H1 (cell line): ENCODE data around the gene NCOA6. TPM values are rescaled to one million over a fixed set of nuclear protein-coding genes. Genes with fewer than 3 reads are reported as not detected.

ENCODE experiments used
- CTCF ChIA-PET: fragments of 300-600 bp; sonication (Branson Sonifier 250); formaldehyde crosslinking; loops from one replicate; lab custom pipeline; 2021; ENCODE audit not compliant: partially characterized antibody; lab: Charles Lee
- POLR2A ChIA-PET: fragments of 300-600 bp; sonication (Branson Sonifier 250); formaldehyde crosslinking; loops from one replicate; lab custom pipeline; 2021; ENCODE audit warnings: inconsistent platforms; ENCODE audit not compliant: partially characterized antibody; lab: Charles Lee
- DNase-seq, 2 experiments: peaks; one replicate each; pipeline versions ENCODE4 v3.0.0 to v3.0.0-alpha.2; 2010 to 2022; ENCODE audit warnings: low spot score in 2 of 2, low read depth in 1 of 2, mixed read lengths in 1 of 2
- FAIRE-seq: peaks from 2 replicates; lab custom pipeline; 2011; peaks lifted over from hg19 to GRCh38; lab: Jason Lieb, UNC
- H2AFZ ChIP-seq: 2 replicates; pipeline ENCODE4 v1.8.1; 2012; ENCODE audit warnings: low read length, inconsistent platforms
- H2AK5ac ChIP-seq: 2 replicates; pipeline ENCODE4 v1.6.1; 2013; ENCODE audit warnings: low read depth, low read length
- H2BK120ac ChIP-seq: replicated peaks from 2 replicates; pipeline ENCODE3; 2013; ENCODE audit warnings: low read depth, low read length, inconsistent platforms
- H2BK12ac ChIP-seq: 2 replicates; pipeline ENCODE4 v1.6.1; 2013; ENCODE audit warnings: low read depth, low read length
- H2BK15ac ChIP-seq: 2 replicates; pipeline ENCODE4 v1.6.1; 2013; ENCODE audit warnings: low read length
- H2BK20ac ChIP-seq: 2 replicates; pipeline ENCODE4 v1.6.1; 2013; ENCODE audit warnings: low read length
- H2BK5ac ChIP-seq: 2 replicates; pipeline ENCODE4 v1.6.1; 2013; ENCODE audit warnings: low read depth, low read length
- H3K14ac ChIP-seq: 2 replicates; pipeline ENCODE4 v1.6.1; 2013; ENCODE audit warnings: inconsistent platforms; ENCODE audit not compliant: insufficient read length
- H3K18ac ChIP-seq: 2 replicates; pipeline ENCODE4 v1.6.1; 2013; ENCODE audit warnings: low read length; ENCODE audit errors: extremely low read depth
- H3K23ac ChIP-seq: 2 replicates; pipeline ENCODE4 v1.6.1; 2013; ENCODE audit warnings: inconsistent platforms; ENCODE audit not compliant: insufficient read length
- H3K23me2 ChIP-seq: 2 replicates; pipeline ENCODE4 v1.6.1; 2013; ENCODE audit warnings: low read depth, low read length
- H3K27ac ChIP-seq: 2 replicates; pipeline ENCODE4 v1.6.1; 2011; ENCODE audit warnings: low read depth, low read length, inconsistent platforms
- H3K27me3 ChIP-seq, 4 experiments: replicated peaks in 1 of 4; 1 replicate in 1 of 4; 2 replicates in 3 of 4; pipeline versions ENCODE4 v1.6.1 to v1.8.1; 2011 to 2013; ENCODE audit warnings: low read length in 3 of 4, mild to moderate bottlenecking in 3 of 4, inconsistent platforms in 2 of 4, mixed read lengths in 2 of 4, moderate library complexity in 1 of 4; ENCODE audit not compliant: control insufficient read depth in 3 of 4, insufficient read depth in 3 of 4; ENCODE audit errors: extremely low read depth in 1 of 4
- H3K36me3 ChIP-seq, 4 experiments: 2 replicates each; pipeline versions ENCODE4 v1.6.1 to v1.8.1; 2011 to 2013; ENCODE audit warnings: mild to moderate bottlenecking in 4 of 4, low read length in 3 of 4, moderate library complexity in 2 of 4, control low read depth in 1 of 4, inconsistent platforms in 1 of 4; ENCODE audit not compliant: insufficient read depth in 4 of 4, control insufficient read depth in 2 of 4
- H3K4ac ChIP-seq: replicated peaks from 2 replicates; pipeline ENCODE3; 2013; ENCODE audit warnings: low read length, low read depth, mixed read lengths, inconsistent platforms; ENCODE audit not compliant: insufficient read length
- H3K4me1 ChIP-seq, 4 experiments: replicated peaks in 1 of 4; 1 replicate in 1 of 4; 2 replicates in 3 of 4; pipeline versions ENCODE4 v1.6.1 to v1.8.1; 2011 to 2013; ENCODE audit warnings: low read length in 3 of 4, inconsistent platforms in 2 of 4, mixed read lengths in 1 of 4; ENCODE audit not compliant: insufficient read depth in 4 of 4, control insufficient read depth in 3 of 4
- H3K4me2 ChIP-seq, 2 experiments: 2 replicates each; pipeline versions ENCODE4 v1.6.1 to v1.8.1; 2011 to 2013; ENCODE audit warnings: low read depth in 2 of 2, low read length in 2 of 2, control low read depth in 1 of 2, inconsistent platforms in 1 of 2, mild to moderate bottlenecking in 1 of 2; ENCODE audit not compliant: insufficient read depth in 1 of 2
- H3K4me3 ChIP-seq, 4 experiments: fragments of 200-600, 300-600 bp in 1 of 4; sonication (generic), shearing (Covaris generic), sonication (Bioruptor Twin) in 1 of 4; 2 replicates each; pipeline versions ENCODE4 v1.5.1 to v1.8.1; 2011 to 2016; ENCODE audit warnings: low read length in 4 of 4, low read depth in 3 of 4, control low read depth in 2 of 4, inconsistent platforms in 2 of 4, mild to moderate bottlenecking in 2 of 4, mixed read lengths in 1 of 4, moderate library complexity in 1 of 4; ENCODE audit not compliant: insufficient read depth in 2 of 4; ENCODE audit errors: extremely low read depth in 1 of 4
- H3K56ac ChIP-seq: replicated peaks from 2 replicates; pipeline ENCODE3; 2013; ENCODE audit warnings: low read depth, mild to moderate bottlenecking, mixed read lengths, low read length, inconsistent platforms; ENCODE audit not compliant: insufficient read length
- H3K79me1 ChIP-seq: 2 replicates; pipeline ENCODE4 v1.6.1; 2013; ENCODE audit warnings: low read depth, low read length, control low read depth
- H3K79me2 ChIP-seq, 2 experiments: 2 replicates each; pipeline versions ENCODE4 v1.6.1 to v1.8.1; 2012 to 2013; ENCODE audit warnings: low read length in 2 of 2, mild to moderate bottlenecking in 2 of 2, inconsistent platforms in 1 of 2; ENCODE audit not compliant: insufficient read depth in 2 of 2, control insufficient read depth in 1 of 2
- H3K9ac ChIP-seq, 4 experiments: replicated peaks in 1 of 4; 1 replicate in 1 of 4; 2 replicates in 3 of 4; pipeline versions ENCODE4 v1.6.1 to v1.8.1; 2011 to 2013; ENCODE audit warnings: low read depth in 3 of 4, low read length in 3 of 4, control low read depth in 2 of 4, mild to moderate bottlenecking in 2 of 4, moderate library complexity in 2 of 4, inconsistent platforms in 1 of 4; ENCODE audit errors: extremely low read depth in 1 of 4
- H3K9me3 ChIP-seq, 2 experiments: 2 replicates each; pipeline versions ENCODE4 v1.6.1 to v1.8.1; 2012 to 2013; ENCODE audit warnings: mild to moderate bottlenecking in 2 of 2, moderate library complexity in 2 of 2, control low read depth in 1 of 2, inconsistent platforms in 1 of 2, low read depth in 1 of 2, low read length in 1 of 2, mixed read lengths in 1 of 2; ENCODE audit not compliant: insufficient read depth in 2 of 2
- H4K20me1 ChIP-seq, 2 experiments: replicated peaks in 1 of 2; 2 replicates each; pipeline versions ENCODE3 to v1.8.1; 2011 to 2013; ENCODE audit warnings: inconsistent platforms in 2 of 2, low read length in 2 of 2, mild to moderate bottlenecking in 1 of 2; ENCODE audit not compliant: insufficient read depth in 2 of 2, control insufficient read depth in 1 of 2
- H4K5ac ChIP-seq: 2 replicates; pipeline ENCODE4 v1.6.1; 2013; ENCODE audit warnings: low read length, low read depth, mixed read lengths, inconsistent platforms; ENCODE audit not compliant: insufficient read length
- H4K8ac ChIP-seq: 2 replicates; pipeline ENCODE4 v1.8.0; 2013; ENCODE audit warnings: mild to moderate bottlenecking, moderate library complexity, low read length, inconsistent platforms; ENCODE audit not compliant: insufficient read depth; ENCODE audit errors: extremely low read depth
- H4K91ac ChIP-seq: replicated peaks from 2 replicates; pipeline ENCODE3; 2013; ENCODE audit warnings: low read length, mixed read lengths, inconsistent platforms; ENCODE audit not compliant: insufficient read length
- ASH2L ChIP-seq: fragments of 200-600, 300-600 bp; sonication (generic); IDR thresholded peaks from one replicate; pipeline ENCODE4 v1.7.1; 2017; ENCODE audit warnings: low read length
- BCL11A ChIP-seq, 2 experiments: IDR thresholded peaks; one replicate each; pipeline ENCODE4 v1.6.1; 2011; ENCODE audit warnings: low read depth in 2 of 2, low read length in 2 of 2, mild to moderate bottlenecking in 2 of 2
- CBX8 ChIP-seq: fragments of 300-800, 300-1000 bp; sonication (generic); IDR thresholded peaks from 2 replicates; pipeline ENCODE4 v1.7.1; 2016; ENCODE audit warnings: low read depth, low read length, borderline replicate concordance
- CHD2 ChIP-seq: IDR thresholded peaks from 2 replicates; pipeline ENCODE4 v1.6.1; 2012; ENCODE audit warnings: low read length, improper control_type of control experiment
- EP300 ChIP-seq, 2 experiments: IDR thresholded peaks; 1 replicate in 1 of 2; 2 replicates in 1 of 2; pipeline ENCODE4 v1.6.1; 2011 to 2012; ENCODE audit warnings: low read depth in 2 of 2, low read length in 2 of 2, mild to moderate bottlenecking in 2 of 2, borderline replicate concordance in 1 of 2, inconsistent platforms in 1 of 2, moderate library complexity in 1 of 2
- JUN ChIP-seq: IDR thresholded peaks from 2 replicates; pipeline ENCODE4 v1.6.1; 2011; ENCODE audit warnings: low read depth, mild to moderate bottlenecking, improper control_type of control experiment, low read length
- RFX5 ChIP-seq: IDR thresholded peaks from 2 replicates; pipeline ENCODE4 v1.6.1; 2011; ENCODE audit warnings: low read depth, low read length, improper control_type of control experiment, borderline replicate concordance
- TAF1 ChIP-seq: IDR thresholded peaks from 2 replicates; pipeline ENCODE4 v1.6.1; 2011; ENCODE audit warnings: mild to moderate bottlenecking, low read depth, low read length
- WGBS, 2 experiments: shearing (Covaris generic) in 1 of 2; methylation state at CpG; one replicate each; pipeline versions ENCODE4 v1.1.6 to v1.1.7; 2013 to 2015; ENCODE audit warnings: low lambda C conversion rate in 2 of 2, mixed read lengths in 2 of 2, inconsistent platforms in 1 of 2, low coverage in 1 of 2, missing lambda C conversion rate in 1 of 2; ENCODE audit not compliant: insufficient replicate concordance in 2 of 2, insufficient coverage in 1 of 2, insufficient read length in 1 of 2; ENCODE audit errors: extremely low coverage in 1 of 2, missing lambda C conversion rate in 1 of 2; 5-methylcytosine and 5-hydroxymethylcytosine counted together
- polyA plus RNA-seq, 7 experiments: library from polyadenylated mRNA; depleted of rRNA in 3 of 7; stranded (reverse) in 5 of 7; unstranded in 2 of 7; fragments of >200 nt in 5 of 7; fragments of 200-250 nt in 2 of 7; gene quantifications; 1 replicate in 5 of 7; 2 replicates in 1 of 7; 4 replicates in 1 of 7; pipeline versions ENCODE4 v1.2.1 to v1.2.3, GENCODE V29; 2011 to 2013; ENCODE audit warnings: missing spikeins in 2 of 7, mixed read lengths in 2 of 7
- total RNA-seq: library from RNA; stranded (reverse); fragmentation: NEBNext Ultra II Directional; extraction: Animal tissue kit (Norgen Biotek cat#: 25700); gene quantifications from 2 replicates; pipeline ENCODE4 v1.2.1, GENCODE V29; 2021
- TF ChIP-seq, protein P1 (sequence below): IDR thresholded peaks from 2 replicates; pipeline ENCODE4 v1.6.1; 2011; ENCODE audit warnings: low read depth, mild to moderate bottlenecking, low read length; ENCODE audit not compliant: insufficient read depth

NCOA6 gene
- total and polyA plus RNA-seq, 2 of the 8 experiments (the other 6 are each of a cell fraction or from before 2014, with no cell fraction given) = 9.0 to 9.5 TPM

DNA sequence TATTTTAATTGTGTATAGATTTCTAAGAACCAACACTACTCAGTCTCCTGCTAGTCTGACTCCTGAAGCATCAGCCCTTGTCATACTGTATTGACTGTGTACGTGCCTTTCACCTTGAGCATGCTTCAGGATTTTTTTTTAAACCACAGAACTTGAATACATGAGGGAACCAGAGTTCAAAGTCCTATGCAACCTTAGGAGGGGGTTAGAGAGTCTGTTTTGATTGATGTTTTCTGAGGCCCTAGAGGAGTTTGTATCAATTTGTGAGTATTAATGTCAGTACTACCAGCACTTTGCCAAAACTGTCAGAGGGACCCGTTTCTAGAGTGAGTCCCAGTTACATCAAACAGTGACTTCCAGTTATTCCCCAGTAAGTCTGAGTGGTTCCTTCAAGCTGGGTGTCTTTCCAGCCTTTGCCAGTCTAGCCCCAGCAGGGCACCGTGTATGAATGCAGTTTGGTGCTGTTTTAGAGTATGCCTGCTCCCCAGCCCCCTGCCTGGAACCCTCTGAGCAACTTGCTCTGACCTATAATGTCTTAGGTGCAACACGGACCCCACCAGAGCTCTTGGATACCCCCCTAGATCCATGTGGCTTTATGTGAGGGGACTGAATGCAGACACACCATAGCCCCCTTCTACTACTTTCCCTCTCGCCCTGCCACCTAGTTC lies 112.8 kb downstream of the NCOA6 start:
- no peaks in the 10 kb centered on the region for H3K79me2 ChIP-seq
- no peak overlapping the region for H3K9ac ChIP-seq
- H2BK5ac ChIP-seq = no peak overlapping the region
- H3K79me1 ChIP-seq = no peaks in the 10 kb centered on the region
- no peak overlapping the region for H4K91ac ChIP-seq
- H3K4me2 ChIP-seq = no peak overlapping the region
- H2BK12ac ChIP-seq = no peak overlapping the region
- no peak overlapping the region for H2BK120ac ChIP-seq
- no peak overlapping the region for H2AK5ac ChIP-seq
- POLR2A ChIA-PET = interaction anchor here (1.0 kb wide), 1 partner anchor 10 kb away, joined by 3 read pairs; no protein-coding TSS in a partner anchor
- peaks cover 9 to 28% (median 21%) of the 10 kb centered on the region in 4 experiments for H3K27me3 ChIP-seq
- peaks cover 0 to 8% of the 10 kb centered on the region in 2 experiments for H4K20me1 ChIP-seq
- no peak overlapping the region for H3K23ac ChIP-seq
- H3K18ac ChIP-seq = no peak overlapping the region
- H3K27ac ChIP-seq = no peak overlapping the region
- H3K4me1 ChIP-seq = peaks cover 0 to 4% (median 1%) of the 10 kb centered on the region in 4 experiments; a peak in 3 of 7 replicates
- DNase-seq (no peak), FAIRE-seq (no peak)
- H2AFZ ChIP-seq = no peak overlapping the region
- no peak overlapping the region for H4K8ac ChIP-seq
- H3K56ac ChIP-seq = no peak overlapping the region
- no peak overlapping the region for H3K4me3 ChIP-seq
- H3K4ac ChIP-seq = no peak overlapping the region
- no peaks in the 10 kb centered on the region for H3K9me3 ChIP-seq
- WGBS, 2 experiments = 85% methylated on average over 5 of the region's 5 CpGs; no CpG with 5 or more reads in 1 of the 2 experiments
- H3K23me2 ChIP-seq = peaks cover 12% of the 10 kb centered on the region; the same call in 1 of the 2 replicates
- no peak overlapping the region for H2BK20ac ChIP-seq
- H2BK15ac ChIP-seq = no peak overlapping the region
- CTCF ChIA-PET = interaction anchor here (0.8 to 1.9 kb wide), 4 partner anchors 12 to 57 kb away, joined by 3 to 8 read pairs (median 4); no protein-coding TSS in a partner anchor
- no peak overlapping the region for H3K14ac ChIP-seq
- H3K36me3 ChIP-seq = no peaks in the 10 kb centered on the region
- H4K5ac ChIP-seq = no peak overlapping the region
- TF ChIP-seq CHD2 (no peak), RFX5 (no peak), TAF1 (no peak), JUN (no peak), BCL11A (IDR thresholded peaks at IDR 0.05; ENCODE audit: low read depth in 2 of 2, low read length in 2 of 2) (no peak), EP300 (IDR thresholded peaks at IDR 0.05; ENCODE audit: borderline replicate concordance in 1 of 2, low read depth in 2 of 2, low read length in 2 of 2) (no peak), ASH2L (no peak), CBX8 (no peak)
- TF ChIP-seq, protein P1, sequence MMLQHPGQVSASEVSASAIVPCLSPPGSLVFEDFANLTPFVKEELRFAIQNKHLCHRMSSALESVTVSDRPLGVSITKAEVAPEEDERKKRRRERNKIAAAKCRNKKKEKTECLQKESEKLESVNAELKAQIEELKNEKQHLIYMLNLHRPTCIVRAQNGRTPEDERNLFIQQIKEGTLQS = no peak
